Duodenal mucosa (tissue), 2 donors: ENCODE data around the gene TMIGD3.

Experiments
- H3K27ac ChIP-seq: one replicate; pipeline ENCODE4 v1.7.0; 2013; ENCODE audit warnings: low read depth, low read length
- H3K27me3 ChIP-seq, 2 donors: one replicate each; pipeline ENCODE4 v1.7.0; 2013; ENCODE audit warnings: low read length in 2 of 2, control low read depth in 1 of 2; ENCODE audit not compliant: insufficient read depth in 2 of 2, control insufficient read depth in 1 of 2
- H3K36me3 ChIP-seq, 2 donors: one replicate each; pipeline ENCODE4 v1.7.0; 2013; ENCODE audit warnings: low read length in 2 of 2, control low read depth in 1 of 2; ENCODE audit not compliant: insufficient read depth in 2 of 2, control insufficient read depth in 1 of 2
- H3K4me1 ChIP-seq, 2 donors: one replicate each; pipeline ENCODE4 v1.7.0; 2013; ENCODE audit warnings: low read length in 2 of 2, control low read depth in 1 of 2; ENCODE audit not compliant: insufficient read depth in 2 of 2, control insufficient read depth in 1 of 2
- H3K4me3 ChIP-seq, 2 donors: one replicate each; pipeline ENCODE4 v1.7.0; 2013; ENCODE audit warnings: low read length in 2 of 2, low read depth in 1 of 2
- H3K9ac ChIP-seq, 2 donors: one replicate each; pipeline ENCODE4 v1.7.0; 2013; ENCODE audit warnings: low read length in 2 of 2, low read depth in 1 of 2
- H3K9me3 ChIP-seq, 2 donors: one replicate each; pipeline ENCODE4 v1.7.0; 2013; ENCODE audit warnings: low read length in 2 of 2, control low read depth in 1 of 2; ENCODE audit not compliant: control insufficient read depth in 1 of 2

Gene TMIGD3

DNA sequence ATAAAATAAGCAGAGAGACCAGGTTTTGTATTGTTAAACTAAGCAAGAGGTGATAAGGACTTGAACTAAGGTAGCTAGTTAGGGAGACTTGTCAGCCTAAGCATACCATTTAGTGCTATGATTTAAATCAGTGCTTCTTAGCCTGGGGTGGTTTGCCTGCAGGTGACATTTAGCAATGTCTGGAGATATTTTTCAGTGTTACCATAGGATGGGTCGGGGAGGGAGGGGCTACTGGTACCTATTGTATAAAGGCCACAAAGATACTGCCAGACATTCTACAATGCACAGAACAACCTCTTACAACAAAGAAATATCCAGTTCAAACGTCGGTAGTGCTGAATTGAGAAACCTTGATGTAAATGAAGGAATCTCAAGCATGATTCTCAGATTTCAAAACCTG lies 50.9 kb downstream of the TMIGD3 start:
- peaks cover 28 to 46% of the 10 kb centered on the region in 2 donors for H3K4me1 ChIP-seq
- H3K27ac ChIP-seq = no peak overlapping the region
- peaks cover 20 to 38% of the 10 kb centered on the region in 2 donors for H3K36me3 ChIP-seq
- no peak overlapping the region for H3K9ac ChIP-seq
- no peaks in the 10 kb centered on the region for H3K27me3 ChIP-seq
- no peaks in the 10 kb centered on the region for H3K9me3 ChIP-seq
- H3K4me3 ChIP-seq = no peak overlapping the region

DNA sequence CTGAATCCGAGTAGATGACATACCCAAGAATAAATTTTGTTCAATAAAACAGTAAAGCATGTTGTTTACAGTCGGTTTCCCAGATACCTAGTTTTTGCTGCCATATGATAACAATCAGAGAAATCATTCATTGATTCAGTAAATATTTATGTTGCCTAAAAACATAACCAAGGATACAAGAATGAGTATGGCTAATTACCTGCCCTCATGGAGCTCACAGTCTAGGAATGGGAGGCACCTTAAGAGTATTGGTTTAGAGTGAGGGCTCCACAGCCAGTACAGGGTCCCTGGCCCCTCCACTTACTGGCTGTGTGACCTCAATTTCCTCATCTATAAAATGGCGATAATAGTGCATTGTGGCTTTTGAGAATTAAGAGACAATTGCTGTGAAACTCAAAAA lies 53.2 kb downstream of the TMIGD3 start:
- Histone ChIP-seq H3K27me3 (no peaks in the 10 kb centered on the region), H3K36me3 (peaks cover 17 to 19% of the 10 kb centered on the region in 2 donors), H3K9ac (peak overlapping the region; percentile 97 to 99), H3K4me1 (peaks cover 40 to 58% of the 10 kb centered on the region in 2 donors), H3K9me3 (no peaks in the 10 kb centered on the region), H3K4me3 (peak overlapping the region; percentile 99 to 100), H3K27ac (no peak overlapping the region)

DNA sequence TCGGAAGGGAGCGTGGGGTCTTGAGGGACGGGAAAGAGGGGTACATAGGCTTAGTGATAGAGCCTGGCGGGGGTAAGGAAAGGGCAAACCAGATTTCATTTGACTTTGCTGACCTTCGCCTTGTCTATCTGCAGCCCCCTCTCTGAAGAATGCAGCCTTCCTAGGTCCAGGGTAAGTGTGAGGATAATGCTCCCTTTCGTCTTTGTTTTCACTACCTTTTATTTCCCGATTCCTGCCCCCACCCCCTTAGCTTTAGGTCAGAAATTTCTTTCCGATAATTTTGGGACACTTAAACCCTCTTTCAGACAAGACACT lies 53.8 kb downstream of the TMIGD3 start:
- Histone ChIP-seq H3K27ac (peak overlapping the region; percentile 67), H3K4me1 (peaks cover 40 to 54% of the 10 kb centered on the region in 2 donors)

DNA sequence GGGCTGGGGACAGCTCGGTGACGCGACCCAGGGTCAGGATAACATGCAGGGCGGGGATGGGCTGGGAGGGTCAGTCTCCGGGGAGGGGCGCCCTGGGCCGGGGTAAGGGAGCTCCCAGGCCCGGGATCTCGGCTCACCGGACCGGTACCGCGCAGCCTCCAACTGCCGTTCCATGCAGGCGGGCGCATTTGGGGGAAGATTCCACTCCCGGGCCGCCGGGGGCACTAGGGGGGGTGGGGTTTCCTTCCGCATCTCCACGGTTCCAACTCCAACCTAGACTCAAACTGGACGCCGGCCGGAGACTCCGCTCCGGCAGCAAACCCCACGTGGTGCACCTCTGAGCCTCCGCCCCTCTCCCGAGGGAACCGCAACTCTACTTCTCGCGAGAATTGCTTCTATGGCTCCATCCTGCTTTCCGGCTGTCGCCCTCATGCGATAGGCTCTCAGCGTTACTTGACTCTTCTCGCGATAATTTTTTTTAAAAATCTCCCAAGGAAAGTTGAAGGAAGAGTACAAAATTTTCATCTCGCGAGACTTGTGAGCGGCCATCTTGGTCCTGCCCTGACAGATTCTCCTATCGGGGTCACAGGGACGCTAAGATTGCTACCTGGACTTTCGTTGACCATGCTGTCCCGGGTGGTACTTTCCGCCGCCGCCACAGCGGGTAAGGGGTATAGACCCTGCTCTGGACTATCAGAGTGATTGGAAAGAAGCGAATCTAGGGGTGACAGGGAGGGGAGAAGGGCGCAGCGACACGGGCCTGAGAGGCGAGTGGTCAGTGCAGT lies 54.3 kb downstream of the TMIGD3 start, which contains the start of the genes ATP5PB and WDR77:
TSS of gene ATP5PB (plus strand) at position 547 of the 785 bp plus-strand sequence. CDS start at position 625, 78 bp downstream.
TSS of gene WDR77 (minus strand) at position 339 of the 785 bp plus-strand sequence. CDS start at position 252, 87 bp downstream.
- Histone ChIP-seq H3K4me3 (peak within 1 kb of the TSS; percentile 99 to 100), H3K4me1 (peaks cover 40 to 52% of the 10 kb centered on the region in 2 donors), H3K27ac (peak within 1 kb of the TSS; percentile 67), H3K27me3 (no peaks in the 10 kb centered on the region), H3K9me3 (no peaks in the 10 kb centered on the region), H3K9ac (peak within 1 kb of the TSS; percentile 97 to 99), H3K36me3 (peaks cover 8 to 17% of the 10 kb centered on the region in 2 donors)

More for the DNA sequence above, 53.8 kb downstream of the TMIGD3 start:
- H3K36me3 ChIP-seq = peaks cover 12 to 15% of the 10 kb centered on the region in 2 donors
- H3K9me3 ChIP-seq = no peaks in the 10 kb centered on the region
- H3K9ac ChIP-seq = peak overlapping the region; percentile 97 to 99
- no peaks in the 10 kb centered on the region for H3K27me3 ChIP-seq
- peak overlapping the region; percentile 99 to 100 for H3K4me3 ChIP-seq

DNA sequence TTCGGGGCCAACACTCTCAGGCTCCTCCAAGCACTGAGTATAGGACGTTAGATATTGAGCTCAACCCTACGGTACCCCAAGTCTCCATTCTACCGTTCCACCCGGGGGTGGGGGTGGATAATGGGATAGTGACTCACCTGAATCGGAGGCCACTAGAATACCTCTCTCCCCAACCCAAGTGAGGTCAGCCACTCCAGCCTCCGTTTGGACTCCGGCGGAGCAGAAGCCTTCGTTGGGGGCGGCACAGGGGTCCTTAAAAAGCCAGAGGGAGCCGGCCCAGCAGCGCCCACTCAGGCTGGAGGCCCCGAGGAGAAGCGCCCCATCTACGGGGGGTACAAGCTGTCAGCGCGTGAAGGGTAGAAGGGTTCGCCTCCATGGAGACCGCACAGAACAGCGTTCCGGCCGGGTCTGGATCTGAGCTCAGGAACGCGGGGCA lies 54.9 kb downstream of the TMIGD3 start:
- Histone ChIP-seq H3K9ac (peak overlapping the region; percentile 67 to 99), H3K27me3 (no peaks in the 10 kb centered on the region), H3K36me3 (peaks cover 11 to 22% of the 10 kb centered on the region in 2 donors), H3K27ac (no peak overlapping the region), H3K4me1 (peaks cover 40 to 47% of the 10 kb centered on the region in 2 donors), H3K9me3 (no peaks in the 10 kb centered on the region), H3K4me3 (peak overlapping the region; percentile 99 to 100)

DNA sequence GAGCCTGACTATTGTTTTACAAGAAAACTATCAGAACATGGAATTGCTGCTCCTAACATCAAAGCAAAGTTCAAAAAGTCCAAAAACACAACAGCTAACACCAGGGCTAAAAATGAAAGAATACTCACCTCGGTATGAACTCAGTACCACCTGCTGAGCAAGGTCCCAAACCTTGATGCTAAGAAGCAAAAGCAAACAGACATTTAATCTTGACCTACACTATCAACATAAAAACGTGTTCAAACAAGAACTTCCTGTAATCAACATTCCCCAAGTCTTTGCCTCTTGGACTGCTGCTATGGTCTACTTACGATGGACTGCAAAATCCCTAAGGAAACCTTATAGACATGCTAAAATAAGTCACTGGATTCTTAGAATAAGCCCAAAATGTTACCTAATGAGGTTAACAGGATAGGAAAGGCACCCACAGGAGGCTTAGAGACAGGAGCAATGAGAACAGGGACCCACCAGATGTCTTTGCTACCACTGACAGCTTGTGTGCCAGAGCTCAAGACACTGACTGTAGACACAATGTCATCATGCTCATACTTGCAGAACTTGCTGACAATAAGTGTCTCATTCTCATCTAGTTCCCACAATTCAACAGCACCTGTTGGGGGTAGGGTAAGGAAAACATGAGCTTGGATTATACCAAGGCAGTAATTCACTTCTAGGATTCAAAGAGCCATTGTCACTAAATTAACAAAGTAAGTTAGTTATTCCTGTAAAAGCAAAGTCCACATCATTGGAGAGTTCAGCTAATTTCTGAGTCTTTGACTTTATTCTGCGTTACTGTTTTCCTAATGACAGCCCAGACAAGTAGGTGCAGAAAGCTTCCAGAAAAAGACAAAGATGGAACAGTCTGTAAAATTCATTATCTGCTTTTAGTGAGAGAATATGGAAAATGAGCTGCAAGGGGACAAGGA lies 56.2 kb downstream of the TMIGD3 start:
- Histone ChIP-seq H3K4me3 (peak overlapping the region; percentile 99 to 100), H3K9ac (no peak overlapping the region), H3K4me1 (peaks cover 30 to 38% of the 10 kb centered on the region in 2 donors), H3K9me3 (no peaks in the 10 kb centered on the region), H3K27ac (no peak overlapping the region), H3K36me3 (peaks cover 24 to 32% of the 10 kb centered on the region in 2 donors), H3K27me3 (no peaks in the 10 kb centered on the region)

DNA sequence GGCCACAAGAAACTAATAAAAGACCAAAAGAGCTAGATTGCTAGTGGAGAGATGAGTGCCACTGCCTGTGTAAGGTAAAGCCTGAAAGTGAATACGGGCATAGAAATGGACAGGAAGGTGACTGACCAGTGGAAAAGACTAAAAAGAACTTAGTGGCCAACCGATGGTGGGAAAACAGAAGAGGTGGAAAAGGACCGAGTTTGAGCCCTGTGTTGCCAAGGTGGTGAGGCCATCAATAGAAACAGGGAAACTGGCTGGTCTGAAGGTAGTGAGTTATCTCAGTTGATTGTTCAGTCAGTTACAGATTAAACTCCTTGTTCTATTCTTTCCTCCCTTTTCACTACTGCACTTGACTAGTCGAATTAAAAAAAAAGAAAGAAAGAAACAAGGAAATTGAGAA lies 56.9 kb downstream of the TMIGD3 start:
- peak overlapping the region; percentile 27 to 48 for H3K4me3 ChIP-seq
- H3K27ac ChIP-seq = no peak overlapping the region
- peaks cover 30 to 36% of the 10 kb centered on the region in 2 donors for H3K4me1 ChIP-seq
- peaks cover 29 to 39% of the 10 kb centered on the region in 2 donors for H3K36me3 ChIP-seq
- H3K9ac ChIP-seq = no peak overlapping the region
- H3K9me3 ChIP-seq = no peaks in the 10 kb centered on the region
- H3K27me3 ChIP-seq = no peaks in the 10 kb centered on the region

DNA sequence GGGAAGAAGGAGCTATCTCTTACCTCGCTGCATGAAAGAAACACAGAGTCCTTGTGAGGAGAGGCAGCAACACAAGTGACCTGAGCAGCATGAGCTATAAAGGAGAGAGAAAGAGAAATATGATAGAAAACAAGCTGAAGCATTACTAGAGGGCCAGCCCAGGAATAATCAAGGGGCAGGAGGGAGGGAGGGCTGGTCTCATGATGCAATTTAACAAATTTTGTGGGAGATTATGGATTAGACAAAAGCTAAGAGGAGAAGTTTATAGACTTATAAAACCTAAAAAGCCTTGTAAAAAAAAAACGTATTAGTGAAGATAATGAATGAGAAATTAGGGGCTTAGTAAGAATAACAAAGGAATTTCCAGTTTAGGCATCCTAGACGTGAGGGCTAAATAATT lies 59.4 kb downstream of the TMIGD3 start:
- no peak overlapping the region for H3K9ac ChIP-seq
- H3K36me3 ChIP-seq = peaks cover 40 to 55% of the 10 kb centered on the region in 2 donors
- H3K27ac ChIP-seq = no peak overlapping the region
- no peaks in the 10 kb centered on the region for H3K27me3 ChIP-seq
- H3K9me3 ChIP-seq = no peaks in the 10 kb centered on the region
- H3K4me3 ChIP-seq = no peak overlapping the region
- H3K4me1 ChIP-seq = peaks cover 15 to 20% of the 10 kb centered on the region in 2 donors

DNA sequence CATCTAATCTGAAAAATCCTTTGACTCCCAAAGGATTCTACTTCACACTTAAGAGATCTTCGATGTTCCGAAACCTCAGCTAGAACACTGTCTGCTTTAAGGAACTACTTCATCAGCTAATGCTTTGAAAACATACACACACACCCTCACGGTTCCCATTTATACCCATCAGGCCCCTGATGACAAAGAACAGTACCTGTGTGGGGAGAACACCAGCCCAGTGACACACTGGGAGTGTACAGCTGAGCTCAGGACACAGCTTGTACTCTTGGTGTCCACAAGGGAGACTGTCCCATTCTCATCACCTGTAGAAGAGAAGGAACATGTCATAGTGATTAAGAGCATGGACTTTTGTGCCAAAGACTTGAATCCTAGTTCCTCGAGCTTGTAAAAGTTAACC lies 61.0 kb downstream of the TMIGD3 start:
- H3K9ac ChIP-seq = no peak overlapping the region
- H3K36me3 ChIP-seq = peaks cover 48 to 71% of the 10 kb centered on the region in 2 donors

More for the DNA sequence above, 61.0 kb downstream of the TMIGD3 start:
- H3K4me1 ChIP-seq = peaks cover 10 to 12% of the 10 kb centered on the region in 2 donors
- H3K27ac ChIP-seq = no peak overlapping the region
- no peaks in the 10 kb centered on the region for H3K27me3 ChIP-seq
- H3K9me3 ChIP-seq = no peaks in the 10 kb centered on the region
- no peak overlapping the region for H3K4me3 ChIP-seq
